Measurements from ENCODE around the gene SRBD1.

SRBD1 gene

GRCh38 chr2:45647356-45647755 is 36.3 kb upstream of the SRBD1 start:
- Histone ChIP-seq H2AK5ac (ENCODE audit: low read length, severe bottlenecking) (no peak overlapping the region), H3K36me3 (ENCODE audit: control insufficient read depth in 1 of 2, insufficient read depth in 2 of 2, low read depth in 1 of 2, low read length in 2 of 2) (no peaks in the 10 kb centered on the region), H3K27me3 (ENCODE audit: control insufficient read depth in 1 of 2, insufficient read depth in 1 of 2, low read length in 2 of 2) (peaks cover 8 to 9% of the 10 kb centered on the region in 2 experiments), H3K18ac (ENCODE audit: low read depth in 1 of 2, low read length in 2 of 2) (no peak overlapping the region), H3K23ac (ENCODE audit: low read length in 2 of 2) (no peak overlapping the region), H2BK12ac (ENCODE audit: low read length in 2 of 2) (no peak overlapping the region), H3K4me1 (ENCODE audit: control insufficient read depth, insufficient read depth, low read depth, low read length) (peaks cover 15% of the 10 kb centered on the region), H2BK120ac (ENCODE audit: low read depth, low read length) (no peak overlapping the region), H2BK15ac (ENCODE audit: low read depth, poor library complexity, severe bottlenecking) (no peak overlapping the region), H3K4me3 (ENCODE audit: insufficient read depth in 1 of 2, low read depth in 1 of 2, low read length in 2 of 2) (no peak overlapping the region), H3K27ac (ENCODE audit: low read length, poor library complexity, severe bottlenecking) (no peak overlapping the region), H4K8ac (ENCODE audit: low read length) (no peak overlapping the region), H3K9ac (ENCODE audit: low read length) (no peak overlapping the region), H3K9me3 (ENCODE audit: control insufficient read depth, low read length) (no peaks in the 10 kb centered on the region), H3K14ac (ENCODE audit: low read length in 2 of 2) (no peak overlapping the region), H3K4ac (ENCODE audit: low read depth in 1 of 2, low read length in 2 of 2) (no peak overlapping the region), H2AFZ (ENCODE audit: low read depth, low read length) (no peak overlapping the region), H2BK5ac (ENCODE audit: low read depth, low read length, poor library complexity, severe bottlenecking) (no peak overlapping the region), H3K79me1 (replicated peaks; ENCODE audit: low read length, poor library complexity, severe bottlenecking) (peaks cover 5% of the 10 kb centered on the region), H4K91ac (ENCODE audit: low read length) (no peak overlapping the region), H3K4me2 (ENCODE audit: low read length, poor library complexity, severe bottlenecking) (no peak overlapping the region)
- DNase-seq: no peak
- WGBS: 84% methylated on average over 9 of the region's 9 CpGs

- Histone ChIP-seq H4K8ac (ENCODE audit: low read length) (no peak overlapping the region), H3K23ac (ENCODE audit: low read length in 2 of 2) (no peak overlapping the region), H3K9ac (ENCODE audit: low read length) (no peak overlapping the region), H4K91ac (ENCODE audit: low read length) (no peak overlapping the region), H3K4me2 (ENCODE audit: low read length, poor library complexity, severe bottlenecking) (no peak overlapping the region), H3K4me1 (ENCODE audit: control insufficient read depth, insufficient read depth, low read depth, low read length) (peaks cover 7% of the 10 kb centered on the region), H3K79me1 (replicated peaks; ENCODE audit: low read length, poor library complexity, severe bottlenecking) (no peaks in the 10 kb centered on the region), H2AK5ac (ENCODE audit: low read length, severe bottlenecking) (no peak overlapping the region), H3K4ac (ENCODE audit: low read depth in 1 of 2, low read length in 2 of 2) (no peak overlapping the region), H3K9me3 (ENCODE audit: control insufficient read depth, low read length) (no peaks in the 10 kb centered on the region), H2BK12ac (ENCODE audit: low read length in 2 of 2) (no peak overlapping the region), H3K14ac (ENCODE audit: low read length in 2 of 2) (no peak overlapping the region), H2BK15ac (ENCODE audit: low read depth, poor library complexity, severe bottlenecking) (no peak overlapping the region), H2AFZ (ENCODE audit: low read depth, low read length) (no peak overlapping the region), H2BK120ac (ENCODE audit: low read depth, low read length) (no peak overlapping the region), H2BK5ac (ENCODE audit: low read depth, low read length, poor library complexity, severe bottlenecking) (no peak overlapping the region), H3K4me3 (ENCODE audit: insufficient read depth in 1 of 2, low read depth in 1 of 2, low read length in 2 of 2) (no peak overlapping the region), H3K36me3 (ENCODE audit: control insufficient read depth in 1 of 2, insufficient read depth in 2 of 2, low read depth in 1 of 2, low read length in 2 of 2) (no peaks in the 10 kb centered on the region), H3K18ac (ENCODE audit: low read depth in 1 of 2, low read length in 2 of 2) (no peak overlapping the region), H3K27ac (ENCODE audit: low read length, poor library complexity, severe bottlenecking) (no peak overlapping the region), H3K27me3 (ENCODE audit: control insufficient read depth in 1 of 2, insufficient read depth in 1 of 2, low read length in 2 of 2) (peaks cover 12 to 14% of the 10 kb centered on the region in 2 experiments)
- 100% methylated on average over 1 of the region's 2 CpGs for WGBS
- no peak for DNase-seq
Measured at GRCh38 chr2:45646289-45646688, 35.2 kb upstream of the SRBD1 start.

DNA sequence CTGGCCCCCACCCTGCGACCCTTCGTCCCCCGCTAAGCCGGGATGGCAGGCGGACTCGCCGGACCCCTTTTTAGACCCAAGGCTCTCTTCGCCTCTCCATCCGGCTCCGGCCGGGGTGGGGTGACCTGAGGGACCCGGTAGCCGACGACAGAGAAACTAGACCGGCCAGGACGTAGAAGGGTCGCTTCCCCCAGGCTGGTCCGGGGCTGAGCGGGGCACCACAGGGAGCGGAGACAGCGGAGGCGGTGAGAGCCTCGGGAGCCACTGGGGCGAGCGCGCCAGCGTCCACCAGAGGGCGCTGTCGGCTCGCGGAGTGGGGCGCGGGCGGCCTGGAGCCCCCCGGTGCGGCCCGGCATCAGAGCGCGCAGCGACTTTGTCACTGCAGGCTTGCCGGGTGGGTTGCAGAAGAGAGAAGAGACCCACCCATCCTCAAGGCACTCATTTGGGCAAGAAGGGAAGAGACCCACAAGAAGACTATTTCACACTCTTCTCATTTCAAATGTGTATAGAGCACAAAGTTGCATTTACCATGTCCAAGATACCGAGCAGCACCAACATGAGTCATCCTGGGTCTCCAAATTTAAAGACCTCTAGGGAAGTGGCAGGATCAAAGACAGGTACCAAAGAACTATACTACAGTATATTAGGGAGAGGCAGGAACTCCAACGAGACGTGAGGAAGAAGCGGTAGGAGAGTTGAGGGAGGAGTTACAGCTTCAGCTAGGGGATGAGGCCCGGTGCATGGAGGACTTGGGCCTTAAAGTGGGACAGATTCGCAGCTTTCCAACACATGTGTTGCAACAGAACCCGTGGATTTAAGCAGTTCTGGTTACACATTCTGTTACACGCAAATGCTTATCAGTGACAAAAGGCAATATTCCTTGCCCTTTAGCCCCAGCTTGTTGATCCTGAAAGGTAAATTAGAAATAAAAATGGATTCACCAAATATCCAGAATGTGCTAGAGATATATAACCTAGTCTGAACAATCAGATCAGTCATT is 32.8 kb upstream of the SRBD1 start:
- Histone ChIP-seq H2BK5ac (ENCODE audit: low read depth, low read length, poor library complexity, severe bottlenecking) (no peak overlapping the region), H3K18ac (ENCODE audit: low read depth in 1 of 2, low read length in 2 of 2) (peak overlapping the region in 1 of 2 experiments; percentile 41), H4K8ac (ENCODE audit: low read length) (peak overlapping the region; percentile 69), H3K4me2 (ENCODE audit: low read length, poor library complexity, severe bottlenecking) (peak overlapping the region; percentile 98), H3K4me3 (ENCODE audit: insufficient read depth in 1 of 2, low read depth in 1 of 2, low read length in 2 of 2) (peak overlapping the region; percentile 57 to 84), H3K27me3 (ENCODE audit: control insufficient read depth in 1 of 2, insufficient read depth in 1 of 2, low read length in 2 of 2) (peaks cover 23 to 28% of the 10 kb centered on the region in 2 experiments), H4K91ac (ENCODE audit: low read length) (no peak overlapping the region), H3K36me3 (ENCODE audit: control insufficient read depth in 1 of 2, insufficient read depth in 2 of 2, low read depth in 1 of 2, low read length in 2 of 2) (no peaks in the 10 kb centered on the region), H2BK12ac (ENCODE audit: low read length in 2 of 2) (peak overlapping the region in 1 of 2 experiments; percentile 57), H3K23ac (ENCODE audit: low read length in 2 of 2) (no peak overlapping the region), H3K9me3 (ENCODE audit: control insufficient read depth, low read length) (no peaks in the 10 kb centered on the region), H2AK5ac (ENCODE audit: low read length, severe bottlenecking) (no peak overlapping the region), H3K4me1 (ENCODE audit: control insufficient read depth, insufficient read depth, low read depth, low read length) (peaks cover 7% of the 10 kb centered on the region), H2AFZ (ENCODE audit: low read depth, low read length) (peak overlapping the region; percentile 67), H3K14ac (ENCODE audit: low read length in 2 of 2) (peak overlapping the region in 1 of 2 experiments; percentile 50), H3K79me1 (replicated peaks; ENCODE audit: low read length, poor library complexity, severe bottlenecking) (no peaks in the 10 kb centered on the region), H3K27ac (ENCODE audit: low read length, poor library complexity, severe bottlenecking) (no peak overlapping the region), H3K9ac (ENCODE audit: low read length) (peak overlapping the region; percentile 91), H2BK120ac (ENCODE audit: low read depth, low read length) (peak overlapping the region; percentile 55), H3K4ac (ENCODE audit: low read depth in 1 of 2, low read length in 2 of 2) (no peak overlapping the region), H2BK15ac (ENCODE audit: low read depth, poor library complexity, severe bottlenecking) (peak overlapping the region; percentile 99)
- 18% methylated on average over 48 of the region's 49 CpGs for WGBS
- DNase-seq: peak; percentile 59

GRCh38 chr2:45643095-45643494 is 32.0 kb upstream of the SRBD1 start:
- Histone ChIP-seq H3K9ac (ENCODE audit: low read length) (peak overlapping the region; percentile 91), H2BK12ac (ENCODE audit: low read length in 2 of 2) (peak overlapping the region in 1 of 2 experiments; percentile 57), H3K36me3 (ENCODE audit: control insufficient read depth in 1 of 2, insufficient read depth in 2 of 2, low read depth in 1 of 2, low read length in 2 of 2) (no peaks in the 10 kb centered on the region), H3K79me1 (replicated peaks; ENCODE audit: low read length, poor library complexity, severe bottlenecking) (no peaks in the 10 kb centered on the region), H3K14ac (ENCODE audit: low read length in 2 of 2) (peak overlapping the region in 1 of 2 experiments; percentile 50), H4K91ac (ENCODE audit: low read length) (no peak overlapping the region), H3K4me1 (ENCODE audit: control insufficient read depth, insufficient read depth, low read depth, low read length) (peaks cover 7% of the 10 kb centered on the region), H3K27ac (ENCODE audit: low read length, poor library complexity, severe bottlenecking) (no peak overlapping the region), H3K27me3 (ENCODE audit: control insufficient read depth in 1 of 2, insufficient read depth in 1 of 2, low read length in 2 of 2) (peaks cover 23 to 34% of the 10 kb centered on the region in 2 experiments), H3K9me3 (ENCODE audit: control insufficient read depth, low read length) (no peaks in the 10 kb centered on the region), H3K23ac (ENCODE audit: low read length in 2 of 2) (no peak overlapping the region), H2BK120ac (ENCODE audit: low read depth, low read length) (peak overlapping the region; percentile 55), H3K4ac (ENCODE audit: low read depth in 1 of 2, low read length in 2 of 2) (no peak overlapping the region), H3K4me2 (ENCODE audit: low read length, poor library complexity, severe bottlenecking) (peak overlapping the region; percentile 98), H3K4me3 (ENCODE audit: insufficient read depth in 1 of 2, low read depth in 1 of 2, low read length in 2 of 2) (peak overlapping the region; percentile 57 to 84), H2BK5ac (ENCODE audit: low read depth, low read length, poor library complexity, severe bottlenecking) (no peak overlapping the region), H2AK5ac (ENCODE audit: low read length, severe bottlenecking) (no peak overlapping the region), H2AFZ (ENCODE audit: low read depth, low read length) (peak overlapping the region; percentile 67), H3K18ac (ENCODE audit: low read depth in 1 of 2, low read length in 2 of 2) (peak overlapping the region in 1 of 2 experiments; percentile 41), H4K8ac (ENCODE audit: low read length) (no peak overlapping the region), H2BK15ac (ENCODE audit: low read depth, poor library complexity, severe bottlenecking) (peak overlapping the region; percentile 99)
- peak; percentile 25 for DNase-seq
- WGBS: 48% methylated on average over 11 of the region's 11 CpGs
